H9 (cell line): ENCODE results near the gene RSPO3. TPM values are rescaled to one million over a fixed set of nuclear protein-coding genes. Genes with fewer than 3 reads are reported as not detected.
A peak's percentile ranks its signal among the peaks of the same experiment; 100 is the strongest.

Experiments
- DNase-seq: peaks from one replicate; pipeline ENCODE4 v3.0.0-alpha.2; 2017
- H2AFZ ChIP-seq: one replicate; pipeline ENCODE4 v1.6.1; 2013; ENCODE audit warnings: mild to moderate bottlenecking, low read length, control low read depth, moderate library complexity
- H2AK5ac ChIP-seq: 2 replicates; pipeline ENCODE4 v1.6.1; 2013; ENCODE audit warnings: low read length, control low read depth, mixed read lengths; ENCODE audit not compliant: insufficient read length
- H2BK120ac ChIP-seq: one replicate; pipeline ENCODE4 v1.6.1; 2013; ENCODE audit warnings: low read depth, mild to moderate bottlenecking, low read length, control low read depth, inconsistent platforms; ENCODE audit not compliant: poor library complexity, severe bottlenecking
- H2BK12ac ChIP-seq: 2 replicates; pipeline ENCODE4 v1.6.1; 2013; ENCODE audit warnings: low read length, control low read depth, mixed read lengths, low read depth; ENCODE audit not compliant: insufficient read length
- H2BK15ac ChIP-seq: 2 replicates; pipeline ENCODE4 v1.6.1; 2013; ENCODE audit warnings: low read depth, low read length, control low read depth
- H2BK20ac ChIP-seq: one replicate; pipeline ENCODE4 v1.6.1; 2013; ENCODE audit warnings: low read depth, mild to moderate bottlenecking, low read length, control low read depth, inconsistent platforms; ENCODE audit not compliant: poor library complexity, severe bottlenecking
- H2BK5ac ChIP-seq: 2 replicates; pipeline ENCODE4 v1.6.1; 2013; ENCODE audit warnings: low read length, control low read depth, mixed read lengths; ENCODE audit not compliant: insufficient read length
- H3K14ac ChIP-seq: 2 replicates; pipeline ENCODE4 v1.6.1; 2013; ENCODE audit warnings: low read length, control low read depth; ENCODE audit not compliant: insufficient read depth
- H3K18ac ChIP-seq: 2 replicates; pipeline ENCODE4 v1.6.1; 2013; ENCODE audit warnings: low read depth, mild to moderate bottlenecking, mixed read lengths, low read length, control low read depth; ENCODE audit not compliant: insufficient read length
- H3K23ac ChIP-seq: 2 replicates; pipeline ENCODE4 v1.6.1; 2013; ENCODE audit warnings: low read length, control low read depth, mixed read lengths, low read depth; ENCODE audit not compliant: insufficient read length
- H3K23me2 ChIP-seq: 2 replicates; pipeline ENCODE4 v1.6.1; 2013; ENCODE audit warnings: low read depth, mild to moderate bottlenecking, mixed read lengths, low read length, control low read depth; ENCODE audit not compliant: insufficient read length, poor library complexity, severe bottlenecking
- H3K27ac ChIP-seq: 2 replicates; pipeline ENCODE4 v1.5.1; 2013; ENCODE audit warnings: low read length, control low read depth, mixed read lengths, low read depth; ENCODE audit not compliant: insufficient read length
- H3K27me3 ChIP-seq: 2 replicates; pipeline ENCODE4 v1.6.1; 2013; ENCODE audit warnings: low read length, control low read depth, inconsistent platforms; ENCODE audit not compliant: insufficient read depth
- H3K4ac ChIP-seq: 2 replicates; pipeline ENCODE4 v1.6.1; 2013; ENCODE audit warnings: low read depth, mild to moderate bottlenecking, control low read depth, inconsistent platforms, low read length, moderate library complexity
- H3K4me1 ChIP-seq: 2 replicates; pipeline ENCODE4 v1.6.1; 2013; ENCODE audit warnings: low read length, control low read depth, inconsistent platforms; ENCODE audit not compliant: insufficient read depth
- H3K4me2 ChIP-seq: 2 replicates; pipeline ENCODE4 v1.6.1; 2013; ENCODE audit warnings: low read length, control low read depth, mixed read lengths; ENCODE audit not compliant: insufficient read length, insufficient read depth
- H3K56ac ChIP-seq: 2 replicates; pipeline ENCODE4 v1.6.1; 2013; ENCODE audit warnings: low read depth, mild to moderate bottlenecking, mixed read lengths, low read length, control low read depth; ENCODE audit not compliant: insufficient read length
- H3K79me1 ChIP-seq: 2 replicates; pipeline ENCODE4 v1.6.1; 2013; ENCODE audit warnings: low read depth, mild to moderate bottlenecking, moderate library complexity, low read length, control low read depth, inconsistent platforms; ENCODE audit not compliant: insufficient read depth, poor library complexity, severe bottlenecking
- H3K79me2 ChIP-seq: 2 replicates; pipeline ENCODE4 v1.6.1; 2013; ENCODE audit warnings: low read length, control low read depth, inconsistent platforms; ENCODE audit not compliant: insufficient read depth
- H3K9ac ChIP-seq: 2 replicates; pipeline ENCODE4 v1.6.1; 2013; ENCODE audit warnings: low read length, control low read depth, mixed read lengths; ENCODE audit not compliant: insufficient read length; ENCODE audit errors: extremely low read depth
- H3K9me3 ChIP-seq: one replicate; pipeline ENCODE4 v1.6.1; 2013; ENCODE audit warnings: low read depth, low read length, inconsistent platforms; ENCODE audit not compliant: control insufficient read depth
- H3T11ph ChIP-seq: one replicate; pipeline ENCODE4 v1.6.1; 2013; ENCODE audit warnings: mild to moderate bottlenecking, low read length, control low read depth, inconsistent platforms
- H4K20me1 ChIP-seq: one replicate; pipeline ENCODE4 v1.6.1; 2013; ENCODE audit not compliant: control insufficient read depth, insufficient read length, insufficient read depth
- H4K5ac ChIP-seq: 2 replicates; pipeline ENCODE4 v1.6.1; 2013; ENCODE audit warnings: low read depth, mild to moderate bottlenecking, mixed read lengths, low read length, control low read depth; ENCODE audit not compliant: insufficient read length
- H4K8ac ChIP-seq: replicated peaks from 2 replicates; pipeline ENCODE4 v1.6.1; 2013; ENCODE audit warnings: low read length, control low read depth, mixed read lengths, low read depth; ENCODE audit not compliant: insufficient read length
- H4K91ac ChIP-seq: 2 replicates; pipeline ENCODE4 v1.6.1; 2013; ENCODE audit warnings: low read depth, mild to moderate bottlenecking, moderate library complexity, mixed read lengths, low read length, control low read depth; ENCODE audit not compliant: insufficient read length
- H3K27ac Mint-ChIP-seq, 3 experiments: 2 replicates in 2 of 3; 3 replicates in 1 of 3; pipeline ENCODE4 v1.8.0; 2020 to 2021; ENCODE audit warnings: mixed read lengths in 3 of 3, mild to moderate bottlenecking in 1 of 3, moderate library complexity in 1 of 3
- H3K27me3 Mint-ChIP-seq: 2 replicates; pipeline ENCODE4 v1.8.0; 2021; ENCODE audit warnings: low read depth, mild to moderate bottlenecking, moderate library complexity, mixed read lengths
- H3K36me3 Mint-ChIP-seq, 3 experiments: 2 replicates in 2 of 3; 3 replicates in 1 of 3; pipeline ENCODE4 v1.8.0; 2020 to 2021; ENCODE audit warnings: low read depth in 3 of 3, mixed read lengths in 3 of 3; ENCODE audit not compliant: insufficient read depth in 1 of 3
- H3K4me1 Mint-ChIP-seq, 2 experiments: 2 replicates each; pipeline ENCODE4 v1.8.0; 2020; ENCODE audit warnings: mixed read lengths in 2 of 2
- H3K4me3 Mint-ChIP-seq, 2 experiments: 2 replicates in 1 of 2; 3 replicates in 1 of 2; pipeline ENCODE4 v1.8.0; 2020 to 2021; ENCODE audit warnings: mild to moderate bottlenecking in 2 of 2, mixed read lengths in 2 of 2, moderate library complexity in 1 of 2
- H3K9me3 Mint-ChIP-seq, 2 experiments: 2 replicates in 1 of 2; 3 replicates in 1 of 2; pipeline ENCODE4 v1.8.0; 2020; ENCODE audit warnings: mild to moderate bottlenecking in 2 of 2, mixed read lengths in 2 of 2, moderate library complexity in 1 of 2
- WGBS: extraction: QIAGEN DNeasy Blood & Tissue Kit; methylation state at CpG from one replicate; pipeline ENCODE4 v1.1.7; 2013; ENCODE audit warnings: missing lambda C conversion rate, low lambda C conversion rate, mixed read lengths; ENCODE audit not compliant: insufficient read length; ENCODE audit errors: extremely low coverage; 5-methylcytosine and 5-hydroxymethylcytosine counted together
- total RNA-seq: library from RNA; stranded (reverse); gene quantifications from 2 replicates; pipeline ENCODE4 v1.2.1, GENCODE V29; 2021
- TF ChIP-seq, protein P1 (sequence below): fragments of 200-600 bp; sonication (generic); conservative IDR thresholded peaks from 3 replicates; pipeline ENCODE4 v1.8.0; 2021; ENCODE audit warnings: antibody characterized with exemption, mild to moderate bottlenecking

The RSPO3 gene
- total RNA-seq, 1 experiment from 2014 or later = not detected

DNA sequence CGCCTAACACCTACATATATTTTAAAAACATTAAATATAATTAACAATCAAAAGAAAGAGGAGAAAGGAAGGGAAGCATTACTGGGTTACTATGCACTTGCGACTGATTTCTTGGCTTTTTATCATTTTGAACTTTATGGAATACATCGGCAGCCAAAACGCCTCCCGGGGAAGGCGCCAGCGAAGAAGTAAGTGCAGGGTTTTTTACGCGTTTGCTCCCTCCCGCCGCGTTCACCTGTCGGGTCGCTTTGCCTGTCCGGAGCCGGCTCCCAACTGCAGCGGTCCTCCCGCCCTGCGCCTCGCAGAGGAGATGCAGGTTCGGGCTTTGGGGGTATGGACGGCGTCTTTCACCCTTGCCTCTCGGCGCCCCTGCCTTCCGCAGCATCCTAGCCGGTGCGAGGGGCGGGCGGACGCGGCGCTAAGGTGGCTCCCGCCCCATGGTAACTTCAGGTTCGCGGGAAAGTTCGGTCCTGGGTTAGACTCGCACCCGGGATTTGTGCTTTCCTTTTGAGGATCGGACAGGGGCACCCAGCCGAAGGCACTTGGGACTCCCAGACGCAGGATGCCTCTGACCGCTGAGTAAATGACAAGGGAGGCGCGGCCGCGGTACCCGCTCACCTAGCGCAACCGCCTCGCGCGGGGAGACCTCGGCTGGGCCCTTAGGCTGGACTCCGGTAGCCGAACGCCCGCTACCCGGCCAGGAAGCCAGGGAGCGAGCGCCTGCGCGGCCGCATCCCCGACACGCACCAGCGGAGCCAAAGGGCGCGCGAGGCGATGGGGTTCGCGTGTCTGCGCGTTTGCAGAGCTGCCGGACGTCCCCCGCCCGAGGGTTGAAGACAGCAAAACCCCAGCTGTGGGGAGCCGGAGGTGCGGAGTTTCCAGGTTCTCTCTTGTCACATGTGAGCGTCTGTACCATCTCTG lies 891 bp downstream of the RSPO3 start:
- peaks cover 13 to 28% of the 10 kb centered on the region in 2 experiments for H3K4me1 Mint-ChIP-seq
- Histone ChIP-seq H3K23ac (no peak overlapping the region), H3K9ac (no peak overlapping the region), H2BK15ac (no peak overlapping the region), H4K5ac (no peak overlapping the region), H2BK20ac (no peak overlapping the region), H2BK120ac (no peak overlapping the region), H3K4me1 (no peaks in the 10 kb centered on the region), H4K91ac (no peak overlapping the region), H3K4me2 (peak overlapping the region; percentile 94), H2BK5ac (no peak overlapping the region), H3K27ac (no peak overlapping the region), H3K56ac (no peak overlapping the region), H3K14ac (peak overlapping the region; percentile 40; the same call in 1 of the 2 replicates), H3K79me2 (no peaks in the 10 kb centered on the region), H3K23me2 (peaks cover 23% of the 10 kb centered on the region), H3K9me3 (no peaks in the 10 kb centered on the region), H3K18ac (no peak overlapping the region), H4K8ac (no peak overlapping the region), H3K27me3 (peaks cover 32% of the 10 kb centered on the region), H3K4ac (no peak overlapping the region), H3K79me1 (no peaks in the 10 kb centered on the region), H4K20me1 (no peaks in the 10 kb centered on the region), H2AFZ (no peak overlapping the region), H2BK12ac (no peak overlapping the region), H3T11ph (no peak overlapping the region), H2AK5ac (no peak overlapping the region)
- DNase-seq = peak; percentile 49
- no peak overlapping the region for H3K27ac Mint-ChIP-seq
- TF ChIP-seq, protein P1, sequence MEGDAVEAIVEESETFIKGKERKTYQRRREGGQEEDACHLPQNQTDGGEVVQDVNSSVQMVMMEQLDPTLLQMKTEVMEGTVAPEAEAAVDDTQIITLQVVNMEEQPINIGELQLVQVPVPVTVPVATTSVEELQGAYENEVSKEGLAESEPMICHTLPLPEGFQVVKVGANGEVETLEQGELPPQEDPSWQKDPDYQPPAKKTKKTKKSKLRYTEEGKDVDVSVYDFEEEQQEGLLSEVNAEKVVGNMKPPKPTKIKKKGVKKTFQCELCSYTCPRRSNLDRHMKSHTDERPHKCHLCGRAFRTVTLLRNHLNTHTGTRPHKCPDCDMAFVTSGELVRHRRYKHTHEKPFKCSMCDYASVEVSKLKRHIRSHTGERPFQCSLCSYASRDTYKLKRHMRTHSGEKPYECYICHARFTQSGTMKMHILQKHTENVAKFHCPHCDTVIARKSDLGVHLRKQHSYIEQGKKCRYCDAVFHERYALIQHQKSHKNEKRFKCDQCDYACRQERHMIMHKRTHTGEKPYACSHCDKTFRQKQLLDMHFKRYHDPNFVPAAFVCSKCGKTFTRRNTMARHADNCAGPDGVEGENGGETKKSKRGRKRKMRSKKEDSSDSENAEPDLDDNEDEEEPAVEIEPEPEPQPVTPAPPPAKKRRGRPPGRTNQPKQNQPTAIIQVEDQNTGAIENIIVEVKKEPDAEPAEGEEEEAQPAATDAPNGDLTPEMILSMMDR = no peak
- peak overlapping the region; percentile 66 to 87 for H3K4me3 Mint-ChIP-seq
- H3K9me3 Mint-ChIP-seq = no peaks in the 10 kb centered on the region; a peak in 1 of 5 replicates
- H3K27me3 Mint-ChIP-seq = peaks cover 80% of the 10 kb centered on the region
- no CpG with 5 or more reads among the region's 82 CpGs for WGBS
- H3K36me3 Mint-ChIP-seq = no peaks in the 10 kb centered on the region; a peak in 1 of 7 replicates
